IPS DF 4.7 (cell line): ENCODE data around the gene SALL4.
"Not testable (repeated sequence)": the region's sequence is repeated elsewhere in the genome, so short reads cannot be mapped to it uniquely, and the experiment has no call there.

ENCODE experiments used
- DNase-seq: peaks from one replicate; pipeline ENCODE4 v3.0.0-alpha.2; 2013; ENCODE audit warnings: low spot score; ENCODE audit errors: extremely low read depth

SALL4 gene

GRCh38 chr20:51738261-51738660 lies 64.1 kb downstream of the SALL4 start:
- DNase-seq = not testable (repeated sequence)

DNA sequence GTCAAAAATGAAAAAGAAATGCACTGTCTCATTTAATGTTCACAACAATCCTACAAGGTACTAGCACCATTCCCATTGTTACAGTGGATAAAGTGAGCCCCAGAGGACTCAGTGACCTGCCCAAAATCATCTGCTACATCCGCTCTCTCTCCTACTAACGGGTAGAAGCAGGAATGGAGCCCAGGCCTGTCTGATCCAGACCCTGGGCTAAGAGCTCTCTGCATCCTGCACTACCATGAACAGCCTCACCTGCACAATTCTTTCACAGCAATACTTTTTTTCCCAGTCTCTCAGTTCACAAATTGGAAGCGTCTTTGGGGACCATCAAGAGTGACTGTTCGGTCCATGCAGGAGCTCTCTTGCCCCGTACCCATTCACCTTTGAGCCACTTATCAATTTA lies 65.4 kb downstream of the SALL4 start:
- no peak for DNase-seq

DNA sequence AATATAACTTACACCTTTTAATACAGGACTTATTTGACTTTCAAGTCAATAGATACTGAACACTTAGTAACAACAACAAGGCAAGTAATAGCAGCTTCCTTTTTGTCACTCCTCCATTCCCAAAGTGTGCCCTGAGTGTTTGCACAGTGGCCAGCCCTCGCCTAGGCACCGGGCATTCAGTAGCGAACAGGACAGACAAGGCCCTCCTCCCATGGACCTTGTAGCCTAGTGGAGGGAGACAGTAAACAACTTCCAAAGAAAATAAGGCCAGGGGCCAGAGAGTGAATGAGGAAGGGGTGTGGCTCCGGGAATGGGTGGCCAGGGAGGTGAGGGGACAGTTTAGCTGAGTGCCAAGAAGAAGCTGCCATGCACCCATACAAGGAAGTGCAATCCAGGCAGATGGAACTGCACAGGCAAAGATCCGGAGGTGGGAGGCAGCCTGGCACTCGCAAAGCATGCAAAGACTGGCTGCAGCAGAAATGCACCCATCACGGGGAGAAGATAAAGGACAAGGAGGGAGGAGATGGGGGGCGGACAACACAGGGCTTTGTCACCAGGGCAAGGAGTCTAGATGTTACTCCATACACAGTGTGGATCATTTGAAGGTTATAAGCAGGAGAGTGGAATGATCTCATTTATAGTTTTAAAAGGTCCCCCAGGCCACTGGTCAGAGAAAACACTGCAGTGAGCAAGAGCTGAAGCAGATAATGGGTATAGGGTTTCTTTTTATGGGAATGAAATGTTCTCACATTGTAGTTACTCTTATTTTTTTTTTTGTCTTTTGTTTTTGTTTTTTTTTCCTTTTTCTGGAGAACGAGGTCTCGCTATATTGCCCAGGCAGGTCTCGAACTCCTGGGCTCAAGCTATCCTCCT lies 66.4 kb downstream of the SALL4 start:
- DNase-seq = no peak

- DNase-seq = no peak
Measured at GRCh38 chr20:51734876-51735720, 67.2 kb downstream of the SALL4 start.

DNA sequence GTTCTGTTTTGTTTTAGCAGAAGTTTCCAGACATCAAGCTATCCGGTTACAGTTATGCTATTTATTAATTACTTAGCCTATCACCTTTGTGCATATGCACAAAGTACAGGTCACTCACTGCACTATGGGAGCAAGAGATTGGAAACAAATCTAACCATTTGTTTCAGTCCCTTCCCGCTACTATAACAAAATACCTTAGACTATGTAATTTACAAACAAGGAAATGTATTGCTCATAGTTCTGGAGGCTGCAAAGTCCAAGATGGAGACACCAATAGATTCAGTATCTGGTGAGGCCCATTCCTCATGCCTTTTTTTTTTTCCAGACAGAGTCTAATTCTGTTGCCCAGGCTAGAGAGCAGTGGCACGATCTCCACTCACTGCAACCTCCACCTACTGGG lies 69.3 kb downstream of the SALL4 start:
- DNase-seq = no peak
